ENCODE data around the gene KPNA1. TPM values are rescaled to one million over a fixed set of nuclear protein-coding genes. Genes with fewer than 3 reads are reported as not detected.

KPNA1 gene
- polyA plus RNA-seq, 1 experiment = 54.0 TPM

GRCh38 chr3:122523317-122523716, 8.6 kb upstream of the KPNA1 start:
- Histone ChIP-seq H3K9me3 (ENCODE audit: control insufficient read depth, insufficient read depth, low read length) (no peaks in the 10 kb centered on the region), H3K4me3 (ENCODE audit: low read depth, low read length) (no peak overlapping the region), H3K27me3 (ENCODE audit: control insufficient read depth, insufficient read depth, low read length) (no peaks in the 10 kb centered on the region), H3K27ac (ENCODE audit: low read depth, low read length) (no peak overlapping the region)
- CTCF ChIA-PET = interaction anchor here (0.6 to 0.8 kb wide), 3 partner anchors 35 to 1251 kb away, joined by 3 to 5 read pairs (median 3); no protein-coding TSS in a partner anchor
- TF ChIP-seq CTCF (IDR thresholded peaks at IDR 0.05; ENCODE audit: low read depth, low read length) = no peak
- DNase-seq (ENCODE audit: low read depth, low spot score) = no peak
- POLR2A ChIA-PET = no interaction called here

GRCh38 chr3:122520861-122521260, 6.1 kb upstream of the KPNA1 start:
- Histone ChIP-seq H3K27me3 (ENCODE audit: control insufficient read depth, insufficient read depth, low read length) (peaks cover 5% of the 10 kb centered on the region), H3K9me3 (ENCODE audit: control insufficient read depth, insufficient read depth, low read length) (no peaks in the 10 kb centered on the region), H3K4me3 (ENCODE audit: low read depth, low read length) (no peak overlapping the region), H3K27ac (ENCODE audit: low read depth, low read length) (no peak overlapping the region)
- no peak for DNase-seq (ENCODE audit: low read depth, low spot score)
- ChIA-PET POLR2A (no interaction called here), CTCF (interaction anchor here (0.7 kb wide), 1 partner anchor 158 kb away, joined by 7 read pairs; no protein-coding TSS in a partner anchor)
- TF ChIP-seq CTCF (IDR thresholded peaks at IDR 0.05; ENCODE audit: low read depth, low read length) = no peak

GRCh38 chr3:122519693-122520092, 5.0 kb upstream of the KPNA1 start:
- Histone ChIP-seq H3K27ac (ENCODE audit: low read depth, low read length) (no peak overlapping the region), H3K9me3 (ENCODE audit: control insufficient read depth, insufficient read depth, low read length) (no peaks in the 10 kb centered on the region), H3K4me3 (ENCODE audit: low read depth, low read length) (no peak overlapping the region), H3K27me3 (ENCODE audit: control insufficient read depth, insufficient read depth, low read length) (peaks cover 5% of the 10 kb centered on the region)
- TF ChIP-seq CTCF (IDR thresholded peaks at IDR 0.05; ENCODE audit: low read depth, low read length) = no peak
- ChIA-PET POLR2A (no interaction called here), CTCF (no interaction called here)
- no peak for DNase-seq (ENCODE audit: low read depth, low spot score)

GRCh38 chr3:122516846-122517360, 2.2 kb upstream of the KPNA1 start:
- no peak for TF ChIP-seq CTCF (IDR thresholded peaks at IDR 0.05; ENCODE audit: low read depth, low read length)
- no peak for DNase-seq (ENCODE audit: low read depth, low spot score)
- H3K27ac ChIP-seq (ENCODE audit: low read depth, low read length) = no peak overlapping the region
- no peak overlapping the region for H3K4me3 ChIP-seq (ENCODE audit: low read depth, low read length)
- CTCF ChIA-PET = no interaction called here
- peaks cover 5% of the 10 kb centered on the region for H3K27me3 ChIP-seq (ENCODE audit: control insufficient read depth, insufficient read depth, low read length)
- no peaks in the 10 kb centered on the region; the same call in 1 of the 2 replicates for H3K9me3 ChIP-seq (ENCODE audit: control insufficient read depth, insufficient read depth, low read length)
- POLR2A ChIA-PET = no interaction called here

- Histone ChIP-seq H3K4me3 (ENCODE audit: low read depth, low read length) (no peak overlapping the region), H3K27me3 (ENCODE audit: control insufficient read depth, insufficient read depth, low read length) (peaks cover 5% of the 10 kb centered on the region), H3K27ac (ENCODE audit: low read depth, low read length) (no peak overlapping the region), H3K9me3 (ENCODE audit: control insufficient read depth, insufficient read depth, low read length) (no peaks in the 10 kb centered on the region; the same call in 1 of the 2 replicates)
- POLR2A ChIA-PET = no interaction called here
- no peak for TF ChIP-seq CTCF (IDR thresholded peaks at IDR 0.05; ENCODE audit: low read depth, low read length)
- no peak for DNase-seq (ENCODE audit: low read depth, low spot score)
- CTCF ChIA-PET = no interaction called here
Observed at GRCh38 chr3:122515870-122516269, 1.1 kb upstream of the KPNA1 start.
